DMS153 (cell line): ENCODE data around the gene ZFP62.
"Not testable (repeated sequence)": the region's sequence is repeated elsewhere in the genome, so short reads cannot be mapped to it uniquely, and the experiment has no call there.

Experiments
- DNase-seq: peaks from one replicate; lab custom pipeline; 2025; lab: John Stamatoyannopoulos, UW

Gene ZFP62

GRCh38 chr5:180830253-180831138, 30.6 kb downstream of the ZFP62 start:
- no peak for DNase-seq

DNA sequence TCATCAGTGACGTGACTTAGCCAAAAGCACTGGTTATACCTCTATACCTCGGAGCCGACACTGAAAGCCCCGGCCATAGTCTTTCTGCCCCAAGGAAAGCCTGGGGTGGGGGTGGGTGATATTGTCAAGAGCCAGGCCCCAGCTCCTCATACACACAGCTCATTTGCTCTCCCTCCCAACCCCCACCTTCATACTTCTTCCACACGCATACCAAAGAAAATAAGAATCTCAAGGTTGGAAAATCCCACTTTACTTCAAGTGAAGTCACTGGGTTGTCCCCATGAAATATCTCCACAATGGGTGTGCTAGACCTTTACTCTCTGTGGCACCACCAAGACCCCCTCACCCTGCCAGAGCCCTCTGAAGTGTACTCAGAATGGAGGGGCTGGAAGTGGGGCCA, 31.4 kb downstream of the ZFP62 start:
- no peak for DNase-seq

- not testable (repeated sequence) for DNase-seq
These were observed 32.1 kb downstream of the ZFP62 start for GRCh38 chr5:180828756-180829531.

GRCh38 chr5:180827374-180827773, 33.7 kb downstream of the ZFP62 start:
- DNase-seq, result not testable (repeated sequence)

DNA sequence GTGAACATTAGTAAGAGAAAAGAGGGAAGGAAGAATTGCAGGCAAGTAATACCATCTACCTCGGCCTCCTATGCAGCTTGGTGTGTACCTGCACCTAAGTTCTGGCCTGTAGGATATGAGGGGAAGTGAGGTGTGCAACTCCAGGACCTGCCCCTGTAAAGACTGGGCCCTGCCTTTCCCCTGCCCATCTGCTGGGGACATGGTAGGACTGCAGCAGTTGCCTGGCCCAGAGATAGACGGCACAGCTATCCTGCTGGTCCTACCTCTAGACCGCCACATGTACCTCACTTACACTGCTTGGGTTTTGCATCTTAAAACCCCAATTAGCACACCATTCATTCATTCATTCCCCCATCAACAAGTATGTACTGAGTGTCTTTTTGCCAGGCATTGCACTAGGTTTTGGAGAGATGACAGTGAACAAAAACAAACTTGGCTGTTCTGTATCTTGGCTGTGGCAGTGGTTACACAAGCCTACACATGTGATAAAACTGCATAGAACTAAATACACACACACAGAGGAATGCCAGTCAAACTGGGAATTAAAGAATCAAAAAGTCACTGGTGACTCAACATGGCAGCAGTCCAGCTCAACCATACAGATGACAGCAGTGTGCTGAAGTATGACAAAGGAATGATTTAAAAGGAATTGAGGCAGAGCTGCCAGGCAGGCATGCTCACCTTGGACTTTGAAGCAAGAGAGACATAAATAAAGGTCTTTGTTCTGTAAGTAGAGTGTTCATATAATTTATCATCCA, 35.1 kb downstream of the ZFP62 start:
- no peak for DNase-seq

GRCh38 chr5:180824630-180825476, 36.2 kb downstream of the ZFP62 start:
- no peak for DNase-seq

DNA sequence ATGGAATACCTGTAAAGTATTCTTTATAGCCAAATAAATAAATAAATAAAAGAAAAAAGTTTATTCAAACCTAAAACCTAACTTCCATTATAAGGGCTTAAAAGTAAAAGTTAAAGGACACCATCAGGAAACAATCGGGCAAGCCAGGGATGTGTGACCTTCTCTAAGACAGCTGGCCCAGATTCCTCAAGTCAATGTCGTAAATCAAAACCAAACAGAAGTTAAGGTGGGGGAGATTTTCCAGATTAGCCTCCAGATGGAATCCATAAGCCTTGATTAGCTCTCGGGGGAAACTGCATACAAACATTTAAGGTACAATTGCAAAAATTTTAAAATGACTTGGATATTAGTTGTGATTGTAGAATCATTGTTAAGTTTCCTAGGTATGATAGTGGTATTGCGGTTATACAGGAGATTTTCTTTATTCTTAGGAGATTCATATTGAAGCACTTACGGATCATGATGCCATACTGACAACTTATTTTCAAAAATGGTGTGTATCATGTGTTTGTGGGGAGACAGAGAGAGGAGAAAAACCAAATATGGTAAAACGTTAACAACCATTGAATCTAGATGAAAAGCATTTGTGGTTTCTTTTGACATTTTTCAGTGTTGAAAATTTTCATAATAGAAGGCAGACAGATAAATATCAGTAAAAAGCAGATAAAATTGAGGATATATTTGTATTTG, 37.0 kb downstream of the ZFP62 start:
- DNase-seq, result no peak

GRCh38 chr5:180823346-180823745, 37.7 kb downstream of the ZFP62 start:
- DNase-seq, result no peak

DNA sequence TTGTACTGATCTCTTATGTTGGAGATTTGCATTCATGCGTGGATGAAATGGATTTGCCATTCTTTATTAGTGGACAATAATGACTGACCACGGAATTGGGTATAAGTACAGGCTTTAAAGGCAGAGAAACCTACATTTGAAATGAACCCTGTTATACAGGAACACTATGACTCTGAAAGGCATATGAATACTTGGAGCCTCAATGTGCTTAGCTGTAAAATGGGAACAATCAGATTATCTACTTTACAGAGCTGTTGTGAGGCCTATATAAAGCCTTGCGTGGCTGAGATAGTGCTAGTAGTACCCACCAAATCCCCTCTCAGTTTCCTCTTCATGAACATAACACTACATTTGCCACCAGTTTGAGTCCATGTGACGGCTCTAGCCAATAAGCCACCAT, 39.5 kb downstream of the ZFP62 start:
- DNase-seq, result no peak

DNA sequence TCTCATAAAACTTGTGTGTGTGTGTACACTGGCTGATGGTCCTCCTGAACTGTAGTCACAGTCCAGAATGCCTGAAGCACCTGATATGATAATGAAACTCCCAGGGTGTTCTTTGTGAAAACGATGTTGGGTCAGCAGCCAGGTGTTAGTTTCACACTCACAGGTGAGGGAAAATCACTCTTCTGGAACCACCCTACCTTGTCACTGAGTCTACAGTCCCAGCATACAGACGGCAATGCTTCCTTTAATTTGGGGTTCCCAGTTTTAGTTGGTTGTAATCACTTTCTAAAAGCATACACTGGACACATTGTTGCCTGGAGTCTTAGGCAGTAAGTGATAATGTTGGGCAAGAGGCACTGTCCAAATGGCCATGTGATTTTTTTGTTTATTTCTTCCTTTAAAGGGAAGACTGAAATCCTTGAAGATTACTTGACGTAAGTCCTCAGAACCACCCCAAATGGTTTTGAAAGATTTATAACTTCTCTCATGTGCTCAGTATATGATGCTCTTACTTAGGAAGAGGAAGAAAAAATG, 40.2 kb downstream of the ZFP62 start:
- DNase-seq, result no peak

DNA sequence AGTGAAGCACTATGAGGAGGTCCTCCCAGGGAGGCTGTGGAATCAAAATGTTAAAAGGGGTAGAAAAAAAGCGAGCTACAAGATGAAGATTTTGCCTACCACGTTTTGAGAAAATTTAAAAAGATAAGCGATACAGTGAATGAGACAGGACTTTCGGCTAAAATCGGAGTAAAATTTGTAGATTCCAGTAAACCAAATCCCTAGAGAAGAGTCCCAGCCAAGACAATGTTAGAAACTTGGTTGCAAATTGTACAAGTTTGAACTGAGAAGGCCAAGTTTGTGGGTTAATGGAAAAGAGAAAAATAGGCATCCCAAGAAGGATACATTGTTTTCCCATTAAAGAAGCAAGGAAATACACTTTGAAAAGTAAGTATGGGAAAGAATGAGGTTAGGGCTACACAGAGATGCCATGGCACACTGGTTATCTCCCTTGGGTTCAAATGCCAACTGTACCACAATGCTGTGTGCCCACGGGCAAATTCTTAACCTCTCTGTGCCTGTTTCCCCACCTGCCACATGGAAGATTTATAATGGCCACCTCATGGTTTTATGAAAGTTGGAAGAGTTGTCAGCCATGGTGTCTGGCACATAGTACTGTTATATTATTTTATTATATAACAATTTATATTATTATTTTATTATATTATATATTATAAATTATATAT, 42.3 kb downstream of the ZFP62 start:
- DNase-seq, result no peak

- DNase-seq, result no peak
These were observed 43.0 kb downstream of the ZFP62 start for GRCh38 chr5:180817893-180818674.

DNA sequence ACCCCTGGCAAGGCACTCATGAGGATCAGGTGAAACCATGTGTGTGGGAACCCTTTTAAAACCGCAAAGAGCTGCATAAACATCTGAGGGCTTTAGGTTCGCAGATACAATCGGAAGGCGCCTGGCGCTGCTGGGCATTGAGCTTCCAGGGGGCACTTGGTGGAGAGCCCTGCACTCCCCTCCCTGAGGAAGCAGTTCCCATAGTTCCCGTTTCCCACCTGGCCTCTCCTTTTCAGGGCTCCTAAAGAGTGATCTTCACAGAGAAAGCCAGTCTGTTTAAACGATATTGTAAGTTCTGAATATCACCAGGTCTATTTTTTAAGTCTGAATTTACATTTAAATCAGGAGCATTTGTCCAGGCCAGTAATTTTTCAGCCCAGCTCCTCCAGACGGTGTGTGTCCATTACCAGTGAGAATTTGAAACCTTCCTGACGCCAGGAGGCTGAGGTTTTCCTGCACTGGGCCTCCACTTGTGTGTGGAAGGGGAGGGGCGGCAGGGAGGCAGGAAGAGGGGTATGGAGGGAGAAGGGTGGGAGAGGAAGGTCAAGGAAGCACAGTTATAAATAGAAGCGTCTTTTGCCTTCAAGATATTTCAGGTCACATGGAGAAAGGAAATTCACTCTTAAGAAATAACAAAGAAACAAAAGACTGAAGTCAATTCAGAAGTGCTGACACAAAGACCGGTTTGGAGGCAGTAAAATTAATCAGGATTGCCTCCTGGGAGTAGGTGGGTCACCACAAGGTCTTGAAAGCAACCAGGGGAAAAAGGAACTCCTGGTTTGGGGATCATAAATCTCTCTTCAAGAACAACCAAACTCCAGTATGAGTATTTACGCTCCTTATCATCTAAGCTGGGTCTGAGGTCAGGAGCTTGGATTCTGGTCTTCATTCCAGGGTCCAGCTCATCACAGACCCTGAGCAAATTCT, 44.2 kb downstream of the ZFP62 start:
- no peak for DNase-seq

DNA sequence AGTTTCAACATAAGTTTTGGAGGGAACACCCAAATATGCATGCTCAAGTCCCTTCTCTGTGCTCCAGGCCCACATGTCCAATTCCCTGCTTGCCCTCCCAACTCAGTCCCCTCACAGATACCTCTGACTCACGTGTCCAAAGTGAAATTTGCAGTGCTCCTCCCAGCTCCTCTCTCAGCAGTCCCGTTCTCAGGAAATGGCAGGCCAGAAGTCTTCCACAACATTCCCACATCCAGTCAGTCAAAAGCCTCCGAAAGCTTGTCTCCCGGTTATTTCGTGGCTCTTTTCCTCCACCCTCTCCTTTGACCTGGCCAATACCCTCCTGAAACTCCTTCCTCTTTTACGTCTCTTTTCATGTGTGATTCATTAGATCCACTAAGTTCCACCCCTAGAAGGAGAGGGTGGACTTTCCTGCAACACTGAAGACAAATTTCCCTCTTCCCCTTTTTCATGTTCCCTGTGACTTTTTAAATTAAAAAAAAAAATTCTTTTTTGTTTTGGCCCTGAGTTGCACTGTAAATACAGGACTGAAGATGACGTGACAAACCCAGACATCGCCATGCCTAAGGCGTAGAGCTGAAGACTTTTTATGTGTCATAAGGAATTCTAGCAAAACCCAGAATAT, 45.7 kb downstream of the ZFP62 start:
- DNase-seq, result no peak

DNA sequence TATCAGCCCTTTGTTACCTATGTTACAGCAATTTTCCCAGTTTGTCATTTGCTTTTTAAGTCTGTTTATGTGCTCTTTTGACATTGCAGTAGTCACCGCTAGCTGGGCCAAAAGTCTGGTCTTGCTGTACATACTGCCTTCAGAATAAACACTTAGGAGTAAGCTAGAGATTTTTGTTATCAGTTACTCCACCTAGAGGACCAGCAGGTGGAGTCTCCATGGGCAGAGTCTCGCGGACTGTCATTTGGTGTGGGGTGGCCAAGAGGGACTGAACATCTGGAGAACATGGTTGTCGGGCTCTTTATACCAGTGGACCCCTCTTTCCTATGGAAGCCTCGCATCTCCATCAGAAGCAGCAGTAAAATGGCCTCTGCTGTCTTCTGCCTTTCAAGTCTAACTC, 47.7 kb downstream of the ZFP62 start:
- no peak for DNase-seq

GRCh38 chr5:180811623-180812124, 49.4 kb downstream of the ZFP62 start:
- DNase-seq, result peak; percentile 12

DNA sequence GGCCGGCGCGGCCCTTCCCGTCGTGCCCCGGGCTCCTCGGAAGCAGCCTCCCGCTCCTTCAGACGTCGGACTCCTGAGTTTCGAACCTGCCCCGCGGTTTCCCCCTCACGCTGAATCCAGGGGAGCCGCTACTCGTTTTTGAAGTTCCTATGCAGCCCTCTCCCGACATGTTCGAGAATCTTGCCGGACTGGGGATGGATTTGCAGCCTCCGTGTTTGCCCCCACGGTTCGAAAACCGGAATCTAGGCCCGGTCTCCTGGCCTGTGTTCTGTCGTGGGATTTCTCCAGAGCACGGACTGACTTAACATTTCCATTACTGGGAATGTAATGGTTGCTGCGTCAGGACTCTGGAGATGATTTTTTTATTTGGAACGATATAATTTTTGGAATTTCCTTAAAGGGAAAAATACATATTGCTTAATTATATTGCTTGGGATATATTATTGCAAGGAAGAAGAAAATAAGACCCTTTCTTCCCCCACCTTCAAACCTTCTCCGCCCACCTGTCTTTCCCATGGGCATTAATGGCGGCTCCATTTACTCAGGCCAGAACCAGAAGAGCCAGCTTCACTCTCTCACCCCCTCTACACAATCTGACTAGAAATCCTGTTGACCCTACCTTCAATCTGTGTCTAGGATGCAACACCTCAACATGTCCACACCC, 50.0 kb downstream of the ZFP62 start:
- DNase-seq, result no peak
